SU-DHL-6 (cell line): ENCODE results near the gene PDZK1.

ENCODE experiments used
- CTCF ChIP-seq: fragments of 200-600 bp; sonication (generic); IDR thresholded peaks from one replicate; pipeline ENCODE4 v1.5.1; 2017; ENCODE audit warnings: antibody characterized with exemption, mild to moderate bottlenecking, low read length, moderate library complexity; ENCODE audit not compliant: insufficient read depth, poor library complexity, severe bottlenecking
- EZH2phosphoT487 ChIP-seq: fragments of 200-600 bp; sonication (generic), shearing (Covaris generic); conservative IDR thresholded peaks from 2 replicates; pipeline ENCODE4 v1.6.1; 2018; ENCODE audit warnings: mild to moderate bottlenecking, antibody characterized with exemption, low read length, moderate library complexity, mixed read lengths

- TF ChIP-seq CTCF (no peak), EZH2phosphoT487 (no peak)
Measured at GRCh38 chr1:145702826-145703225, 4.3 kb downstream of the PDZK1 start.
